ENCODE data around the gene PAX5.

PAX5 gene

DNA sequence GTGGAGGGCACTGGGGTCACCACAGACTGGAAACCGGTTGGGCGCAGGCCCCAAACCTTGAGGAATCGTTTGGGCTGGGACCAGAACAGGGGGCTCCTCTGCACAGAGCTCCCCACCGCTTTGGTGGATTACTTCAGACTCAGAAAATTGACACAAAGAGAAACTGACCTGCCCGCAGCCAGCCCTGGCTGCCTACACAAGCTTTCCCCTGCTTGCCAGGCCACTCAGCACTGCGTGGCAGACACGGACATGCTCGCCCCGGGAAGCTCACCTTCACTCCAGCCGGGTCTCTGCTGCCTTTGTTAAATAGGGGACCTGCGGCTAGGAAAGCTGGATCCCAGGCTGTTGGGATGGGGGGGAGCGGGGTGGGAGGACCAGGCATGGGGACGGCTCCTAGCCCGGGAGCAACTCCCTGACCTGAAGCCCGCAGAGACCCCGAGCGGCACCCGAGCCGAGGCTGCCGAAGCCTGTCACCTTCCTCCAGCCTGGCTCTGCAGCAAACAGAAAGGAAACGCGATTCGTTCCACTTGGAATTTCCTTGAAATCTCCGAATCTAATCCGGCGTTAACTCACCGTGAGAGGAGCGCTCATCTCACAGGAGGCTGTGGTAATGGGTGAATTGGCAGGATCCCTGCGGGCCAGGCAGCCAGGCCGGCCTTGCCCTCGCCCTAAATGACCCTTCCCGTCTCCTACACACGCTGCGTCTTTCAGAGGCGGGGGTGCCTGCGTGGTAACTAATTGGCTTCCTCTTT is 8.8 kb downstream of the PAX5 start:
- no peak for DNase-seq (ENCODE audit: low spot score)

DNA sequence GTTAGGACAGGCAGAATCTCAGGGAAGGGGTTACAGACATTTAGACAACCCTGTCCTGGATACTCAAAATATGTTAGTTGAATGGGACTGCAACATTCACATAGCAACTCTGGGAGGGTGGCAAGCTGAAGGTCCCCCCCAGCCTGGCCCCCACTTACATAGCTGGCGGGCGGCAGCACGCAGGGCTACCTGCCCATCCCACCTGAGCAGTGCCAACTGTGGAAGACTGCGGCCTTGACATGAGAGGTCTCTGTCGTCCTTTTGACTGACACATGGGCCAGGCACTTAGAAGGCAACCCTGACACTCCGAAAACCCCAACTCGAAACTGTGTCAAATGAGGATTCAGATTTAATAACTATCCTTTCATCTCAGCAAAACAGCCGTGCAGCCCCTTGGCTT is 16.5 kb downstream of the PAX5 start:
- DNase-seq (ENCODE audit: low spot score), result no peak

DNA sequence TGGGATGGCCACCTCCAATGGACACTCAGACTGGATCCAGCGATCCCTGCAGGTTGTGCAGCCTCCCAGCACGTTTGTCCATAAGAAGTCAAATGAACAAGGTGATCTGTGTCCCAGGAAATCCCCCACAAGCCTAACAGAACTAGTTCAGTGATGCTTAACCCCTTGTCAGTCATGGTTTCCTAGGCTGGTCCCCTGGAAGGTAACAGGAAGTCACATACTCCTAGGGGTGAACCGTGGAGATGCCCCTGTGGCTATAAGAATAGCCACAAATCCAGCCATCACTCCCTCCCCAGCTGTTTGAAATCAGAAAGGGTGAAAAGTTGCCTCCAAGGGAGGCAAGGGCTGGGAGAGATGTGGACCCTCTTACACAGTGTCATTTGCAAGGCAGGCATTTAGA is 22.5 kb downstream of the PAX5 start:
- DNase-seq (ENCODE audit: low spot score), result no peak

DNA sequence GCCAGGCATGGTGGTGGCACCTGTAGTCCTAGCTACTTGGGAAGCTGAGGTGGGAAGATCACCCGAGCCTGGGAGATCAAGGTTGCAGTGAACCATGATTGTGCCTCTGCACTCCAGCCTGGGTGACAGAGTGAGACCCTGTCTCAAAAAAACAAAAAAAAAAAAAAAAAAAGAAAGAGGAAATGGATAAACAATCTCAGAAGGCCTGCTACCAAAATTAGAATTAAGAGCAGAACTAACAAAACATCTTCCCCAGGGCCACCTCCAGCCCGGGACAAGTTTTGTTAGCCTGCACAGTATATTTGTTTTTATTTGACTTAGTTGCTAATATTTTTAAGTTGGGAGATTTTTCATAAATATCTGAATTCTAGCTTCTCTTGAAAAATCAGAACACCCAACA is 23.1 kb downstream of the PAX5 start:
- no peak for DNase-seq (ENCODE audit: low spot score)

DNA sequence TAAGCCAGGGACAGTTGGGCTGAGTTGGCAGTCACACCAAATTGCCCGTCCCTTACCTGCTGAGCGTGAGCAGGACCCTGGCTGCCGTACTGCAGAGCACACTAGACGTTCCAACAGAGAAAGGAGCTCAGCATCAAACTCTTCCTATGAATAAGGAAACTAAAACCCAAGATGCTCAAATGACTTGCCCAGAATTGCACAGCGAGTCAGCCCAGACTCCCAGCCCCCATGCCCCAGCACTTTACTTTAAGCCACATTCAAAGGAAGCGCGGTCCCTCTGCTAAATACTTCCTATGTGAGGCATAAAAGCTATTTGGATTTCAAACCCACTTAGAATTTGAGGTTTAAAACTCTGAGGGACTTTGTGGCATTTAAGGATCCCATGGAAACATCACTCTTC is 23.9 kb downstream of the PAX5 start:
- no peak for DNase-seq (ENCODE audit: low spot score)

DNA sequence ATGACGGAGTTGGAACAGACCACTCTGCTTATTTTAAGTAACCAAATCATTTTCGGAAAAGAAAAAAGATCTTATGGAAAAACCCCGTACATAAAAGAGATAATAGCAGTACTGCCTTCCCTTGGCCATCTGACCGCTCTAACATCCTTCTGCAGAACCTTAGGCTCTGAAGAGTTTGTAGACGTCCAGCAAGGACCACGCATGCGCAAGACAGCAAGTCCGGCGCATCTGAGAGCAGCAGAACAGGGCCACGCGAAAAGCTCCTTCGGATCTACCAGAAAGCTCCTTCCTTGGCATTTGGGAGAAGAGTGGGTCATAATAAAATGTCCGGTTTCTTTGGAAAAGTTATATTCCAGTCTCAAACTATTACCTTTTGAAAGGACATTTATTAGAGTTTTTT is 26.8 kb downstream of the PAX5 start:
- DNase-seq (ENCODE audit: low spot score), result no peak

DNA sequence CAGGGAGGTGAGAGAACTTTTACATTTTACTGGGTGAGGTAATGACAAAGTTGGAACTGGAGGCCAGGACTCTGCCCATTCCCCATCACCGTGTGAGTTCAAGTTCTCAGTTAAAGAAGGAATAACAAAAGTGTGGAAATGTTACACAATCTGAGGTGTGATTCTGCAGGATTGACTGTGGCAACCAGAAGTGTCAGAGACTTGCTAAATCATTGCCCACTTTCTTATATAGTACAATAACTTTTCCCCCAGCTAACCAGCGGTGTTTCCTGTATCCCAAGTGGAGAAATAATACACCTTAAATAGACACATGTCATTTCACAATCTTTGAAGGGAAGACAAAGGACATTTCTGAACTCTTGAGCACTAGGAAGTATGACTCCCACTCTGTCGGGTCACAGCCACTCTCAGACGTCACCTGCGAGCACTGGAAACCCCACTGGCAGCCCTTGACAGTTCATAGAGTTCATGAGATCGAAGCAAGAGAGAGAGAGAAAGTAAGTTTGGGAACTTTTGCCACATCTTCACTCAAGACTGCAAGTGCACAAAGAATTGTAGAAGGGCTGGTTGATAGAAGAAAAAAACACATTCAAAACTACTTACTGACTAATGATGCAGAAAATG is 28.4 kb downstream of the PAX5 start:
- DNase-seq (ENCODE audit: low spot score), result no peak

DNA sequence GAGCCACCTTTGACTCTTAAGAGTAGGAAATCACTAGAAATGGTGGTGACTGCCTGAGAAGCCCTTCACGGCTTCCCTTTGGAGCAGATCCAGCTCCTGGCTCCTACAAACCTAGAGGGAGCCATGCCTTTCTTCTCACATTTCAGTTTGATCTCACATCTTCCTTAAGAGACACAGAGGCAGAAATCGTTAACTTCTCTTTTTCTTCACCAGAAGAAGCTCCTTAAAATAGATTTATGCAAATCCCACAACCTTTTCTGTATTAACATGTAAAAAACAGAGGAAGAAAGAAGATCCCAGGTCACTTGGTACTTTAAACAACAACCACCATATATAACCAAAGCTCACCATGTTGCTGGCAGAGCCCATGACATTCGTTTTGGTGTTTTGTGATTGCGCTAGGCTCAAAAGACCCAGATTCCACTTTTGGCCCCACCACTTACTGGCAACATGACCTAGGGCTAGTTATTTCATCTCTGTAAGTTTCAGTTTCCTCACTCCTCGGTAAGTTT is 29.6 kb downstream of the PAX5 start:
- DNase-seq (ENCODE audit: low spot score), result no peak

DNA sequence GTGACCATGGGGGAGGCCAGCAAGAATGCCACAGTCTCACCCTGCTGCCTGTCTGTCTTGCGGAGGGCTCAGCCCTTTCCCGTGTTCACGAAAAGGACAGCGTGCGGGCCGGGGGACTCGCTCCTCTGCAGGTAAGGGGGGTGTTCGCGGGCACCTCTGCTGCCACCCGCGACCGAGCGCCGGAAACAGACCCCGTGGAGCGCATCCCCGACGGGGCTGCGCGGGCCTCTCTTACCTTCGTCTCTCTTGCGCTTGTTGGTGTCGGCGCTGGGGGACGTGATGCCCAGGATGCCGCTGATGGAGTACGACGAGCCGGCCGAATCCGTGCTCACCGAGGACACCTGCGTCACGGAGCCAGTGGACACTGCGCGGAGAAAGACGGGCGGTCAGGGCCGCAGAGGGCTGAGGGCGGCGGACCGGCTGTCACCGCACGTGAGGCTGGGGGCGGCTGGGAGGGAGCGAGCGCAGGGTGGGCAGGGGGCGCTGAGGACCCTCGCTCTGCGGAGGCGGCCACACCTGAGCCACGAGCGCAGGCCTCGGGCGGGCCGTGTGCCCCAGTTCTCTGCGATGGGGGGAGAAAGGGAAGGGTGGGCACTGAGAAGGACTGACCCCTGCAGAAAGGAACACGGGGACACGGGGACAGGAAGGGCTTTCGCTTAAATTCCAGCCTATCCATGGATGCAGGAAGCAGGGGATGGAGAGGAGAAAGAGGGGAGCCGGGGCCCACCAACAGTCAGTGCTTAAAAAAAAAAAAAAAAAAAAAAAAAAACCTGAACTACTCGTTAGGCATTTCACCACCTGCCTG is 31.5 kb downstream of the PAX5 start:
- no peak for DNase-seq (ENCODE audit: low spot score)

DNA sequence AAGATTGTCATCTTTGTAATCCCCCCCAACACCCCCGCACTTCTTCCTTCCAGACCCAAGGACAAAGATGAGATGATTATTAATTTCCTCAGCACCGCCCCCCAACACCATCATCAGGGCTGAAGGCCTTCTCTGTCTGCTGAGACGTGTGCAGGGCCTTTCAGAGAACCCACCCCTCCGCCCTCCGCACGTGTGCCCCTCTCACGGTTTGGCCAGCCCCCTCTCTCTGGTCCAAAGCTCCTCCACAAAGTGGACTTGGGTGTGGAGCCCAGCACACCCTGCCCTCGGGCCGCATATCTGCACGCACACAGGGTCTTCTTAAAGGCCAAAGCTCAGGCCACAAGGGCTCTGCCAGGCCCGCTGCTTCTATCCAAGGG is 32.0 kb downstream of the PAX5 start:
- DNase-seq (ENCODE audit: low spot score), result no peak

DNA sequence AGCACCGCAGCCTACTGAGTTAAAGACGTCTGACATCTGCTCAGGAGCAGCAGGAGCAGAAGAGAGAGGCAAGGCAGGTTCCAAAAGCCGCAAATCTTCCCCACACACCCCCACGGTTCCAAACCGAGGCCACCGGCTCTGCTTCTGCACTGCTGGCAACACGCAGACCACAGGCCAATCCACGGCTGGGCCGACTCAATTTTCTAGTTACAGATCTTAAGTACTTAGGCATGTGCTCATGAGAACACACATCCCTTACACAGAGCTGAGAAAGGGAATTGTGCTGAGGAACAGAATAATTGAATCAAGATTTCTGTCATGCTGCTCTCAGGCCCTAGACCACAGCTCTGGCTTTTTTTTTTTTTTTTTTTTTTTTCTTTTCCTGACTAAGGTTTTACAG is 32.6 kb downstream of the PAX5 start:
- no peak for DNase-seq (ENCODE audit: low spot score)

DNA sequence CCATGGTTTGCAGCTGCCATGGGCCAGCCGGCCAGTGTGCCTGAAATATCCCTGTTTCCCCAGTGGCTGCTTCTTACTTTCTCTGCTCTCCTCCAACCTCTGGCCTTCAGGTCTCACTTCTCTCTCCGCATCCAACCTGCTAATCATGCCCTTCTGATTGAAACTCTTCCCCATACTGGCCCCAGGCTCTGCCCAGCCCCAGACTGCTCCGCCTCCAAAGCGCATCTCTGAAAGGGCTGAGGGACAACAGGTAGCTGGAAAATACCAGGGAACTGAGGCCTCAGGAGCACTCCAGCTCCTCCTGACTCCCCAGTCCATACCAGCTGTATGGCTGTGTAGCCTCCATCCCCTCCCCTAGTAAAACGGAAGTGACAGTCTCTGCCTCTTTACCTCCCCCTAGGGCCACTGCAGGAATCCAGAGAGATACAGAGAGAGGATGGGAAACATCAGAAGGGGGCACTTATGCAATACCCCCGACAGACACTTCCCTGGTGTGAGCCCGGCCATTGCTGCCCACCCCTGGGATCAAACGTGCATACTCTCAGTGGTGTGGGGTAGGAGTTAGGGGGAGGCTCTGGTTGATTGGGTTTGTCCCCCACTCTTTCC is 34.2 kb downstream of the PAX5 start:
- no peak for DNase-seq (ENCODE audit: low spot score)

DNA sequence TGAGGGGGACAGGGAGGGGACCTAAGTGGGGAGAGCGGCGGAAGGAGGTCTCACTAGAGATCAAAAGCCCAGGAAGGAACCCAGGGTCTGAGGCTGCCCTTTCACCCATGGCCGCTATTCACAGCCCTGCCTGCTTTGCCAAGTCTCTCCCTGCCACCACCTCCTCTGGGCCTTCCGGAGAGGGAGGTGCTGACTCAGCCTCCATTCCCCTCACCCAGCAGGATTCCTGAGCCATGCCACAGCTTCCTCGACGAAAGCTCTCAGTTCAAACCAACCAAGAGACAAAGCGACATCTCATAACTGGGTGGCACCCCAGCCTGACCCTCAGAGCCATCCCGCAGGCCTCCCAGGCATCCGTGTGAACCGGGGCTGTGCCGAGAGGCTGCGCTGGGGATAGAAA is 36.7 kb downstream of the PAX5 start:
- DNase-seq (ENCODE audit: low spot score), result peak; percentile 36

DNA sequence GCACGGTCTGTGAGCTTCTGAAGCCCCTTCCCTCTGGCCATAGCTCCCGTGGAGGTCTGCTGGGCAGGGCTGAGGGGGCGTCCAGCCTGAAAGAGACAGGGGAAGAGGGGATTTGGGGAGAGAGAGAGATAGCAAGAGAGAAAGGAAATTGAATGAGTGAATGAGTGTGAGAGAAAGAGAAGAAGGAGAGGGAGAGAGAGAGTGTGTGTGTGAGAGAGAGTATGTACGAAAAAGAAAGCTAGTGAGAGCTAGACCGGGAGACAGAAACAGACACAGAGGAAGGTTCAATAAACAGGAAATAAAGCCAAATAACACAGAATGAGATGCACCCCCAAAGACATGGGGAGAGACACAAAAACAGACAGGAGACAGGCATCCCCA is 37.4 kb downstream of the PAX5 start:
- DNase-seq (ENCODE audit: low spot score), result no peak

DNA sequence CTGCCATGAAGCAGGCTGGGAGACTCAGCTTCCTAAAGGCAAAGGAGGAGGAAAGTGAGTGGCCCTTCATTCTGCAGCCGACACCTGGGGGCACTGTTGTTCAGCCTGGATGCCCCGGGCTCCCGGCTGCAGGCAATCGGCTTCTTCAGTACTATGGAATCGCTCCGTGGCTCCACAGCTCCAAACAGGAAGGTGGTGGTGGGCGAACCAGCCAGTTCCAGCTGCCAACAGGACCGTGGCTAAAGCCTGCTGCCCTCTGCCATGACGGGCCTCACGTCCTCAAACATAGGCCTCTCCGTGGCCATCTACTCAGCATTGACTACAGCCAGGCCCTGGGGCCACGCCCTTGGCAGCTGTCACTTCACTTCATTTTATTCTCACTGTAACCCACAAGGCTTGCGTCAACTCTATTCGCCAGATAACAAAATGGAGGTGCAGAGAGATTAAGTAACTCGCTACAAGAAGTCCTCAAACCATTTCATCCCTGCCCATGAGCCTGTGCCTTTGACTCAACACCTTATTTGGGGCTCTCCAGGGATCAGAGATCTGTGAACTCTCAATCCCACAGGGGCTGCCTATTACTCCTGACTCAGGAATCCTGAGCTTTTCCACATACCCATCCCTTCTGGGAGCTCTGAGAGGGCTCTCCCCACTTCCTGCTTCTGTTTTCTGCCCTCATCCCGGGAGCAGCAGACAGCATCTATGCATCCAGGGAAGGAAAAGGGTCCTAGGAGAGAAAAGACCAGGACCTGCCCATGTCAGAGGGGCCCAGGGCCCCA is 38.0 kb downstream of the PAX5 start:
- peak; percentile 49 for DNase-seq (ENCODE audit: low spot score)

DNA sequence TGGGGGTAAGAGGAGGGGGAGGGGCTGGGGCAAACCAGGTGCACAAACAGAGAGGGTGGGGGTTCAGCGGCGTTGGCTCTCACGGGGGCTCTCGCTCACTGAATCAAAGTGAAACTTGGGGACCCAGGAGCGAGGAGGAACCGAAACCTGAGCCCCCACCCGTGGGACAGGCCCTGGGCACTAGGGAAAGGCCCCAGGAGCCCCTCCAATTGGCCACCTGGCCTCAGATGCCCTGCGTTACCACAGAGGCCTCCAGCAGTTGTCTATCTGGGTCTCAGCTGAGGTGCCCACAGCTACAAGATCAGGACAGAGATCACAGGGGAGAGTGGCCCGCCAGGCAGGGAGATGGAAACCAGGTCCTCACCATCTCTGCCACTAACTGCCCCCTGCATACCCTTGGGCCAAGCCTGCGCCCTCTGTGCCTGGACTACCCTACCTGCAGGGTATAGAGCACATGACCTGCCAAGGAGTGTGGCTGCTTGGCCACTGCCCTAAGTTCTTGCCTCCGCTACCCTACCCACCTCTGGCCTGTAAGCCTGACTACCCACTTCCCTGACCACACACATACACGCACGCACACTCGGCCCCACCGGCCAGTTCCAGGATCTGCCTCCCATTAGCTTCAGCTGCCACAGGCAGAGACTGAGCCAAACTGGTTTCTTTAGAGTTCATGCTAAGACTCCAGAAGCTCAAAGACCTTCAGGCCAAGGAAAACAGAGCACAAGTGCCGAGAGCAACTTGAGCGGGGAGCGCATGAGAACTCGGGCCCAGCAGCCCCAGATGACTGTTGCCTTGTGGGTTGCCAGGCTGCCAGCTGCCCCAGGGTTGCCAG is 39.9 kb downstream of the PAX5 start:
- no peak for DNase-seq (ENCODE audit: low spot score)

DNA sequence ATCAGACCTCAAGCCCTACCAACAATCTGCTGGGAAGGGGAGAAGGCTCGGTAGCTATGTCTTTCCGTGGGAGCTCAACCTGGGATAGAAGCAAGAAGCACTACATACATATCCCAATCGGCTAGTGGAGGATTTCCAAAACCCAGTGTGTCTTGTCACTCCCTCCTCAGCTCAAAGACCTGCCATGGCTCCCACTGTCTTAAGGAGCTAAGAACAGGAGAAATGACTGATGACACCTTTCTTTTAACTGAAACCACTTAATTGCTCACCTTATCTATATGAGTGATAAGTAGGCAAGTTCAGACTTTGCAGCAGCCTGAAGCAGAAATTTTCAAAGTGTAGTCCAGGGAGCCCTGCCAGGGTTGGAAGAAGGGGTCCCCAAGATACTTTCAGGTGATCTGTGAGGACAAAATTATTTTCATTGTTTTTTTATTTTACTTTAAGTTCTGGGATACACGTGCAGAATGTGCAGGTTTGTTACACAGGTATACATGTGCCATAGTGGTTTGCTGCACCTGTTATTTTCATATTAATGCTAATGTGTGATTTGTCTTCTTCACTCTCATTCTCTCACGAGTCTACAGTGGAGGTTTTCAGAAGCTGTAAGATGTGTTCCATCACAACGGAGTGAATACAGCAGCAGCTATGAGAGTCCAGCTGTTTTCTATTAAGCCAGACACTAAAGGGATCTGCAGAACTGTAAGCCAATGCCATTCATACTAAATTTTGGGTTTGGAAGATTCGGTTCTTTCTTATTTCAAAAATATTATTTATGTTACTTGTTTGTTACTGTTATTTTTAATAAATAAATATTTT is 41.4 kb downstream of the PAX5 start:
- no peak for DNase-seq (ENCODE audit: low spot score)

DNA sequence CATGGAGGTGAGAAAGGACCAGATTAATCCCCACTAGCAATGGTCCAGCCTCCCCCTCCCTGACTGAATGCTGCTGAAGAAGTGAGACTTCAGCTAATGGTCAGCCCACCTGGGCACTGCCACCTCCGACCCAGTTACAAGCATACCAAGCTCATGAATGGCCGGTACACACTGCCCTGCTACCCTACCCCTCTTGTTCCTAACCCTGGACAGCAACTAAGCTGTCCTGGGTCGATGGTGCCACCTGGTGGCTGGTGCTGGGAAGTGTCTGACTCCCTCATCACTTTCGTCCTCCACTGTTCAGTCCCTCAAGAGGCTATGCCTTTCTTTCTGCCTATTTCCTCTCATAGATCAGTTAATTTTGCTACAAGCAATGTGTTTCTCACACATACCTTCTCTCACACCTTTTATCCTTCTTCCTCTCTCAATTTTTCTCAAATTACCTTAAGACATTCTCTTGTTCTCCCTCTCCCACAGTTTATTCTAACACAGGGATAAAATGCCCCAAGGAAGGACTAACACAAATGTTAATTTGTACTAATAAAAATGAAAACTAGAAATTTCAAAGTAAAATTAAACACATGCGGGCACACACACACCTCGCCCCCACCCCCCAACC is 42.4 kb downstream of the PAX5 start:
- DNase-seq (ENCODE audit: low spot score), result no peak

DNA sequence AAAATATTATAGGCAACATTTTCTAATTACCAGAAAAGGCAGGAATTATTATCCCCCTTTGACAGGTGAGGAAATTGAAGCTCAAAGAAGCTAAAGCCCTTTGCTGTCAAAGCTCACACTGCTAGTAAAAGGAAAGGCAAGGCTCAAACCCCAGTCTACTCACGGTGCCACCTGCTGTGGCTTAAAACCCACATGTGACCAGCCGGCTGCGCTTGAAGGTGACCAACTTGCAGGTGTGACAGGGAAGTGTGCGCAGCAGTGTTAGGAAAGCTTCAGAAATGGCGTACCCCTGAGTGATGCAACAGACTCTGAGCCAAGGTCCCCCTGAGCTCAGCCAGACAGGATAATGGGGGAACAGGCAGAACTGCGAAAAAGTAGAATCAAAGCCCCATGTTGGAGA is 45.2 kb downstream of the PAX5 start:
- no peak for DNase-seq (ENCODE audit: low spot score)

DNA sequence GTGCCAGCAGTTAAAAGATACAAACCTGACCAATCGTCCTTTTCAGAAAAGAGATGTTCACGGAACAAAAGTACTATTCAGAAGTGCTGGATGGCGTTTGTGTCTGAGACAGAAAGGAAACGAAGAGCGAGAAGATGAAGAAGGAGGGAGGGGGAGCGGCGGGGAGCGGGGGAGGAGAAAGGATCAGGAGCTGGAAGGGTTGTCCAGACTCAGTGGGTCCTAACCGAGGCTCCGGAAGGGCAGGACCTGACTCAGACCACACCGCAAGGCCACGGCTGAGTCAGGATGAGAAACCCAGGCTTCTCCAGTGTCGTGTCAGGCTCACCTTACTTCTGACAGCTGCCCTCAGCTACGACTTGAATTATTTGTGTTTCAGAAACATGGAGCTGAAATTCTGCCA is 46.2 kb downstream of the PAX5 start:
- no peak for DNase-seq (ENCODE audit: low spot score)

All from kidney capillary endothelial cell (primary cell).